Measurements from ENCODE around the gene RARA. TPM values are rescaled to one million over a fixed set of nuclear protein-coding genes. Genes with fewer than 3 reads are reported as not detected.

Gene RARA
- polyA plus RNA-seq, 1 donor from 2014 or later: 6.6 TPM

- no peaks in the 10 kb centered on the region for H4K20me1 ChIP-seq (ENCODE audit: insufficient read depth)
- peaks cover 15% of the 10 kb centered on the region for H3K27me3 ChIP-seq (ENCODE audit: insufficient read depth, low read depth, low read length)
- H3K4me2 ChIP-seq (ENCODE audit: low read length): peak within 1 kb of the TSS; percentile 39
- TF ChIP-seq CTCF (IDR thresholded peaks at IDR 0.05; ENCODE audit: poor library complexity, severe bottlenecking) (no peak), EZH2 (IDR thresholded peaks at IDR 0.05; ENCODE audit: borderline replicate concordance, insufficient read depth, low read length, poor library complexity, severe bottlenecking) (no peak), REST (IDR thresholded peaks at IDR 0.05; ENCODE audit: borderline replicate concordance) (no peak), POLR2AphosphoS5 (IDR thresholded peaks at IDR 0.05) (no peak), SMC3 (conservative IDR thresholded peaks at IDR 0.05; ENCODE audit: poor library complexity) (no peak), RAD21 (conservative IDR thresholded peaks at IDR 0.05) (no peak), MXI1 (conservative IDR thresholded peaks at IDR 0.05; ENCODE audit: poor library complexity, severe bottlenecking) (no peak), EP300 (conservative IDR thresholded peaks at IDR 0.05; ENCODE audit: poor library complexity, severe bottlenecking) (no peak), TAF1 (IDR thresholded peaks at IDR 0.05; ENCODE audit: low read depth) (no peak)
- H3K4me3 ChIP-seq (ENCODE audit: low read length): peak within 1 kb of the TSS; percentile 73
- H3K9me2 ChIP-seq (ENCODE audit: insufficient read depth, low read length): no peaks in the 10 kb centered on the region
- H3K9me3 ChIP-seq (ENCODE audit: low read length): no peaks in the 10 kb centered on the region
- no peaks in the 10 kb centered on the region for H3F3A ChIP-seq (ENCODE audit: insufficient read depth, low read length, poor library complexity, severe bottlenecking)
- H3K36me3 ChIP-seq (ENCODE audit: insufficient read depth, low read length): no peaks in the 10 kb centered on the region
- peak within 1 kb of the TSS; percentile 75 for H3K9ac ChIP-seq (ENCODE audit: low read length)
- H3K27ac ChIP-seq (ENCODE audit: low read length): no peak within 1 kb of the TSS
- no peak within 1 kb of the TSS for H2AFZ ChIP-seq (ENCODE audit: low read depth, low read length)
- H3K79me2 ChIP-seq (replicated peaks; ENCODE audit: insufficient read depth, low read length): no peaks in the 10 kb centered on the region
Measured at GRCh38 chr17:40364121-40364861, 55.3 kb downstream of the RARA start, which contains the start of gene GJD3. Gene GJD3, minus strand, starts transcription at chr17:40364737. Its CDS starts 922 bp downstream, at chr17:40363815.

- no peak overlapping the region for H3K27ac ChIP-seq (ENCODE audit: low read length)
- no peaks in the 10 kb centered on the region for H4K20me1 ChIP-seq (ENCODE audit: insufficient read depth)
- H3K9me3 ChIP-seq (ENCODE audit: low read length): no peaks in the 10 kb centered on the region
- TF ChIP-seq POLR2AphosphoS5 (IDR thresholded peaks at IDR 0.05) (no peak), CTCF (IDR thresholded peaks at IDR 0.05; ENCODE audit: poor library complexity, severe bottlenecking) (no peak), REST (IDR thresholded peaks at IDR 0.05; ENCODE audit: borderline replicate concordance) (no peak), EP300 (conservative IDR thresholded peaks at IDR 0.05; ENCODE audit: poor library complexity, severe bottlenecking) (no peak)
- no peak overlapping the region for H2AFZ ChIP-seq (ENCODE audit: low read depth, low read length)
- no peak overlapping the region for H3K9ac ChIP-seq (ENCODE audit: low read length)
- H3K27me3 ChIP-seq (ENCODE audit: insufficient read depth, low read depth, low read length): peaks cover 15% of the 10 kb centered on the region
- no peak overlapping the region for H3K4me3 ChIP-seq (ENCODE audit: low read length)
- H3F3A ChIP-seq (ENCODE audit: insufficient read depth, low read length, poor library complexity, severe bottlenecking): no peaks in the 10 kb centered on the region
- no peaks in the 10 kb centered on the region for H3K9me2 ChIP-seq (ENCODE audit: insufficient read depth, low read length)
- H3K36me3 ChIP-seq (ENCODE audit: insufficient read depth, low read length): no peaks in the 10 kb centered on the region
- no peaks in the 10 kb centered on the region for H3K79me2 ChIP-seq (replicated peaks; ENCODE audit: insufficient read depth, low read length)
- H3K4me2 ChIP-seq (ENCODE audit: low read length): no peak overlapping the region
Measured at GRCh38 chr17:40364906-40365305, 55.9 kb downstream of the RARA start.
